Central memory CD4-positive, alpha-beta T cell (primary cell): ENCODE data around the gene ZNF71.
A peak's percentile ranks its signal among the peaks of the same experiment; 100 is the strongest.

ENCODE experiments used
- DNase-seq: peaks from one replicate; pipeline ENCODE4 v3.0.0; 2022
- total RNA-seq, 3 experiments: gene quantifications; one replicate each; lab custom pipeline; 2026; lab: John Stamatoyannopoulos, UW

The ZNF71 gene
- 8.3 to 19.6 (median 14.3) reads per million in 3 experiments for total RNA-seq

GRCh38 chr19:56594783-56595547 lies at the start of gene ZNF71:
Gene ZNF71 (plus strand): TSS chr19:56595302. CDS start chr19:56601559, 6,257 bp downstream.
- peak; percentile 80 for DNase-seq

DNA sequence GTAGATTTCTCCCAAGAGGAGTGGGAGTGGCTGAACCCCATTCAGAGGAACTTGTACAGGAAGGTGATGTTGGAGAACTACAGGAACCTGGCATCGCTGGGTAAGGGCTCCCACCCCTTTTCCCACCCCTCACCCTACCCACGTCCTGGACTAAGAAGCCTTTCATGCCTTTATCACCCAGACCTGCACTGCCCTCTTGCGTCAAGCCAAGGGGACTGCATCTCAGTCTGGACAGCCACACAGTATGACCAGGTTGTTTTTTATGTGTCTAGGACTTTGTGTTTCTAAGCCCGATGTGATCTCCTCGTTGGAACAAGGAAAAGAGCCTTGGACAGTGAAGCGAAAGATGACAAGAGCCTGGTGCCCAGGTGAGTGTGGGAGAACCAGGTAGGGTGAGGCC lies 47.6 kb upstream of the ZNF71 start:
- no peak for DNase-seq

DNA sequence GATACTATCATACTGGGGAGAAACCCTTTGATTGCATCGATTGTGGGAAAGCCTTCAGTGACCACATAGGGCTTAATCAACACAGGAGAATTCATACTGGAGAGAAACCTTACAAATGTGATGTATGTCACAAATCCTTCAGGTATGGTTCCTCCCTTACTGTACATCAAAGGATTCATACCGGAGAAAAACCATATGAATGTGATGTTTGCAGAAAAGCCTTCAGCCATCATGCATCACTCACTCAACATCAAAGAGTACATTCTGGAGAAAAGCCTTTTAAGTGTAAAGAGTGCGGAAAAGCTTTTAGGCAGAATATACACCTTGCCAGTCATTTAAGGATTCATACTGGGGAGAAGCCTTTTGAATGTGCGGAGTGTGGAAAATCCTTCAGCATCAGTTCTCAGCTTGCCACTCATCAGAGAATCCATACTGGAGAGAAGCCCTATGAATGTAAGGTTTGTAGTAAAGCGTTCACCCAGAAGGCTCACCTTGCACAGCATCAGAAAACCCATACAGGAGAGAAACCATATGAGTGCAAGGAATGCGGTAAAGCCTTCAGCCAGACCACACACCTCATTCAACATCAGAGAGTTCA lies 40.7 kb upstream of the ZNF71 start:
- no peak for DNase-seq

GRCh38 chr19:56562766-56563165 lies 32.3 kb upstream of the ZNF71 start:
- DNase-seq: no peak

GRCh38 chr19:56566904-56567273 lies 28.2 kb upstream of the ZNF71 start:
- DNase-seq: no peak

DNA sequence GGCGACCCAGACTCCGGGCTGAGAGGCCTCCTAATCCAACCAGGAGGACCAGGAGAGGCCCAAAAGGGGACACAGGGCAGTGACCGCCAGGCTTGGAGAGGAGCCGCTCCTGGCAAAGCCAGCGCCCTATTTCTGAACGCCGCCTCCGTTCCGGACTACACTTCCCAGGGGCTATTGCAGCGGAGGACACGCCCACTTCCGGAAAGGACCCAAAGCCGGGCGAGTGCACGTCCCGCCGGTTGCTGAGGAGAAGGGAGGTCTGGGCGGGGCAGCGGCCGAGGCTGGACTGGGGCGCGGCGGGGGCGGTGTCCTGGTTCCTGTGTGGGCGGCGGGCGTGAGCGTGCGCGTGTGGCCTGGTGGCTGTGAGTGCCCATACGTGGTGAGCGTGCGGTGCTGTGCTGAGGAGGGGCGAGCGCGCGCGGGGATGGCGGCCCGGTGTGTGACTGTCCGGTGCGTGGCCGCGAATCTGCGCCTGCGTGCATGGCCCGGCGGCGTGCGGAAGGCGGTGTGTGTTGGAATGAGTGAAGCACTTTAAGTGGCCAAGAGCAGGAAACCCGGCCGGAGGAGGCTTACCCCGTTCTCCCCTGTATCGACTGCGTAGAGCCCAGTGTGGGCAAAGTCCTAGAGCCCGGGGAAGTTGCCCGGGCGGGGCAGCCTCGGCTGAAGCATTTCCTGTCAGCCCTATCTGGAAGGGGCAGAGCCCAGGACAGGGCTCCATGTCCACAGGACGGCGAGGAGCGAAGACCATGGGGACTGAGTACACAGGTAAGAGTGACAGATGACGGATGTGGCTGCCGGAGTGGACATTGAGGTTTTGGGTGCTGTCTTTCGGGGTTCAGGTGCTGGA lies 27.6 kb upstream of the ZNF71 start, which contains the start of gene ZNF470:
Gene ZNF470, plus strand, starts transcription at position 195 of the 847 bp plus-strand sequence. CDS start 2,844 bp downstream, outside the sequence.
- peak; percentile 77 for DNase-seq

- no peak for DNase-seq
Measured at GRCh38 chr19:56572589-56572988, 22.5 kb upstream of the ZNF71 start.

DNA sequence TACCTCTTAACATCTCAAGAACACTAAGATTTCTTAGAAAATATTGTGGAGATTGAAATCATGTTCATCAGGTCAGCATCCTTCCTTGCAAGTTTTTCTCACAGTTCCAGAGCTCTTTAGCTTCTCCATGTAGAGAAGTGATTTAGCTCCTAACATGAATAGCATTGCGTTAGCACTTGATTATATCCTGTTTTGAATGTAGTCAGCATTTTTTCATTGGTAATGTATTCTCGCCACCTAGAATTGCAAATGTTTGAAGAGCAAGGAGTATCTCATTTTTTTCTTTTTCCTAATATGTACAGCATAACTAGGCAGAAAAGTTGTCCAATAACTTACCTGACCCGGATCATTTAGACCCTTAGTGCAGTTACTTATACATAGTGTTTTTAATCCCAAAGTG lies 21.2 kb upstream of the ZNF71 start:
- no peak for DNase-seq

DNA sequence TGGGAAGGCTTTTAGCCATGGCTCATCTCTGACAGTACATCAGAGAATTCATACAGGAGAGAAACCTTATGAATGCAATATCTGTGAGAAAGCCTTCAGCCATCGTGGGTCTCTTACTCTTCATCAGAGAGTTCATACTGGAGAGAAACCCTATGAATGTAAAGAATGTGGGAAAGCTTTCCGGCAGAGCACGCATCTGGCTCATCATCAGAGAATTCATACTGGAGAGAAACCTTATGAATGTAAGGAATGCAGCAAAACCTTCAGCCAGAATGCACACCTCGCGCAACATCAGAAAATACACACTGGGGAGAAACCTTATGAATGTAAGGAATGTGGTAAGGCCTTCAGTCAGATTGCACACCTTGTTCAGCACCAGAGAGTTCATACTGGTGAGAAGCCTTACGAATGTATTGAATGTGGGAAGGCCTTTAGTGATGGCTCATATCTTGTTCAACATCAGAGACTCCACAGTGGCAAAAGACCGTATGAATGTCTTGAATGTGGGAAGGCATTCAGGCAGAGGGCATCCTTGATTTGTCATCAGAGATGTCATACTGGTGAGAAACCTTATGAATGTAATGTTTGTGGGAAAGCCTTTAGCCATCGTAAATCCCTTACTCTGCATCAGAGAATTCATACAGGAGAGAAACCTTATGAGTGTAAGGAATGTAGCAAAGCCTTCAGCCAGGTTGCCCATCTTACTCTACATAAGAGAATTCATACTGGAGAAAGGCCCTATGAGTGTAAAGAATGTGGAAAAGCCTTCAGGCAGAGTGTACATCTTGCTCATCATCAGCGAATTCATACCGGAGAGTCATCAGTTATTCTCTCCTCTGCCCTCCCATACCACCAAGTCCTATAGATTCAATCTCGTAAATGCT lies 17.1 kb upstream of the ZNF71 start:
- DNase-seq: no peak

DNA sequence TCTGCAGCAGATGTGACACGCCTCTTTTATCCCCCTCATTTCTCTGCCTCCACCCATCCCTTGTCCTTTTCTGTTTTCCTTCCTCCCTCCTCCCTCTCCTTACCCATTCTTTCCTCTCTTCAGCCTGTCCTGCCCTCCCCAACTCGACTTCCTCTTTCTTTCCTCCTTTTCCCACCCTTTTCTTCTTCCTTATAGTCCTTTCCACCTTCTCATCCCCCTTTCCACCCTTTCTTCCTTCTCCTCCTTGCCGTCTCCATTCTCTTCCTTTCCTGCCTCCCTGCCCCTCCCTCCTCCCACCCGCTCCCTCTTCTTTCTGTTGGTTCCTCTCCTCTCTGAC lies 688 bp upstream of the ZNF71 start:
- DNase-seq: no peak

- no peak for DNase-seq
Measured at GRCh38 chr19:56595548-56595899, 422 bp downstream of the ZNF71 start.

DNA sequence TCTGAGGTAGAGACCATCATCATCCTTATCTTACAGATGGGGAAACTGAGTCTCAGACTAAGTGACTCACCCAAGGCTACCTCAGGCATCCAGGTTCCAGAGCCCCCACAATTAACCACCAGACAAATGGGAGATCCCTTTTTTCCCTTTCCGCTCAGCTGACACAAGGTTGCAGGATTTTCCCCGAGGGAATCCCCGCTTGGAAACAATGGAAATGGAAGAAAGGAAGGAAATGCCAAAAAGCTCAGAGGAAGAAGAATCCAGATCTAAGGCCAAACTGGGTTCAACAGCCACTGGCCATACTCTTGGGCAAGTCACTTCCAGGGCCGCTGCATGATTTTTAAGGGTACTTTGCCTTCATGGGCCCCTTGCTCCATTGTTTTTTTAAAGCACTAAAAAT lies 1.6 kb downstream of the ZNF71 start:
- DNase-seq: no peak

GRCh38 chr19:56597696-56598095 lies 2.6 kb downstream of the ZNF71 start:
- no peak for DNase-seq

- no peak for DNase-seq
Measured at GRCh38 chr19:56601375-56601774, 6.3 kb downstream of the ZNF71 start.

- no peak for DNase-seq
Measured at GRCh38 chr19:56603829-56604228, 8.7 kb downstream of the ZNF71 start.

DNA sequence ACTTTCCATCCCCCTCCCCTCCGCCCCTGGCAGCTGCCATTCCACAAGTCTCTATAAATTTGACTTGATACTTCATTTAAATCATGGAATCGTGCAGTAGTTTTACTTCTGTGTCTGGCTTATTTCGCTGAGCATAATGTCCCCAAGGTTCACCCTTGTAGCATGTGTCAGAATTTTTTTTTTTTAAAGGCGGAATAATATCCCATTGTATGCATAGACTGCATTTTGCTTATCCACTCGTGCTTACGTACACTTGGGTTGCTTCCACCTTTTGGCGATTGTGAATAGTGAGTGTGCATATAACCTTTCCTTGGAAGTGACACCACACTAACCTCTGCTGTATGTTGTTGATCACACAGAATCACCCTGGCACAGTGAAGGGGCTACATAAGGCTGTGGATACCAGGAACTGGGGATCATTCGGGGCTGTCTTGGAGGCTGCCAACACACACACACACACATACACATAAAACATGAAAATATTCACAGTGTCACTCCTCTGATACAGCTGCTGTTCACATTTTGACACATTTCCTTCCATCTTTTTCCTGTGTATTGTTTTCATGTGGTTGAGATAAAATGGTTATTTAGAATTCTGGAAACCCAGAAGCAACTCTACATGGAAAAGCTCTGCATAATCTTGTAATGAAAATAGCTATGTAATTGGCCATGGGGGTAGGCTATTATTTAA lies 13.3 kb downstream of the ZNF71 start:
- no peak for DNase-seq

DNA sequence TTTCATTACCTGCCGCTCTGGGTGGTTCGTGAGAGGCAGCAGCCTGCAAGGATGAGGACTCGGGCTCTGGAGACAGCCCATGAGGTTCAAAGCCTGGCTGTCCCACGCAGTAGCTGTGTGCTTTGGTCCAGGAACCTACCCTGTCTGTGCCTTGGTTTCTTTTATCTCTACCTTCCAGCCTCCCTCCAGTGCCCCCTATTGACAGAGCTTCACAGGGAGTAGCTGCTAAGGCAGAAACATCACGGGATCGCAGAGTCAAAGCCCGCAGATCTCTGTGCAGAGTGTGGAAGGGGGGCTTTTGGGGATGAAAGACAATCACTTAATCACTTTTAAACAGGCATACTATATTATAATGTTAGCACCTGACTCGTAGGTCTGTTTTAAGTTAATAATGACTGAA lies 16.2 kb downstream of the ZNF71 start:
- no peak for DNase-seq

DNA sequence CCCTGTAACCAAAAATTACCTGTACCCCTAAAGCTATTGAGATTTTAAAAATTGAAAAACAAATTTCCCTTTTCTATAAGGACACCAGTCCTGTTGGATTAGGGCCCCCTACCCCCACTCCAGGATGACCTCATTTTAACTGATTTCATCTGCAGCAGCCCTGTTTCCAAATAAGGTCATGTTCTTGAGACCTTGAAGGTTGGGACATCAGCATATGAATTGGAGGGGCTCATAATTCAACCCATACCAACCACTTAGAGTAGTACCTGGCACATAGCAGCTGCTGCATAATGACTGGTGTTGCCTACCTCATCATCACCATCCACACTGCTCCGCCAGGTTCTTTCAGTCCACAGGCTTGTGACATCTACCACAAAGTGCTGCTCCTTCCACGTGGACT lies 17.6 kb downstream of the ZNF71 start:
- DNase-seq: no peak

DNA sequence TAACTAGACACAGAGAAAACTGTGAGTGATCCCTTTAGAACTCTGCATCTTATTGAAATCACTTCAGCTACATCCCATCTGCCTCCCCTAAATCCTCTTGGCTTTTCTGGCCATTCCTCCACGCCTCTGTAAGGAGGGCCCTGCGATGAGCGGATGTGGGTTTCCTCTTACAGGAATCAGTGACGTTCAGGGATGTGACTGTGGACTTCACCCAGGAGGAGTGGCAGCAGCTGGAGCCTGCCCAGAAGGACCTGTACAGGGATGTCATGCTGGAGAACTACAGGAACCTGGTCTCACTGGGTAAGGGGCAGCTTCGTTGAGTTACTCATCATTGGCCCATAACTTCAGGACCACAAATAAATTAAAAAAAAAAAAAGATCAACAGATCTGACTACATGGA lies 18.5 kb downstream of the ZNF71 start:
- no peak for DNase-seq

DNA sequence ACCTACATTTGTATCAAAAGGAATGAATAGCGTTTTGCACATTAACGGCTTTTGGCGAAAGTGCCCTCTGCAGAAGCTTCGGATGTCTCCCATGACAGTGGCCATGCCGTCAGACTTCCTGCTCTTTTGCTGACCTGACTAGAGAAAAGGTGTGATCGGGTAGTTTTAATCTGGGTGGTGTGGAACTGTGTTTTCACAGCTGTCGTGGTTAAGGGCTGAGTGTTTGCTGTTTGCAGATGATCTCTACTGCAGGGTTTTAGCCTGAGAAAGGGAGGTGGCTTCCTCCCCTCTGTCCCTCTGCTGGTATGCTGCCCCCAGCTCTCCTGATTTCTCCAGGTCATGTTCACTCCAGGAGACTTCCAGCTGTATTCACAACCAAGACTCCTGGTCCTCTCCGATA lies 22.4 kb downstream of the ZNF71 start:
- no peak for DNase-seq

- no peak for DNase-seq
Measured at GRCh38 chr19:56619121-56619520, 24.0 kb downstream of the ZNF71 start.

DNA sequence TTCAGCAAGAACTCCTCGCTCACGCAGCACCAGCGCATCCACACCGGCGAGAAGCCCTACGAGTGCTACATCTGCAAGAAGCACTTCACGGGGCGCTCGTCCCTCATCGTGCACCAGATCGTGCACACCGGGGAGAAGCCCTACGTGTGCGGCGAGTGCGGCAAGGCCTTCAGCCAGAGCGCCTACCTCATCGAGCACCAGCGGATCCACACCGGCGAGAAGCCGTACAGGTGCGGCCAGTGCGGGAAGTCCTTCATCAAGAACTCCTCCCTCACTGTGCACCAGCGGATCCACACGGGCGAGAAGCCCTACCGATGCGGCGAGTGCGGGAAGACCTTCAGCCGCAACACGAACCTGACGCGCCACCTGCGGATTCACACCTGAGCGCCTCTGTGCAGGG lies 27.3 kb downstream of the ZNF71 start:
- DNase-seq: no peak
